ENCODE results near the gene SEC22B.
"Not testable (repeated sequence)": the region's sequence is repeated elsewhere in the genome, so short reads cannot be mapped to it uniquely, and the experiment has no call there.

Gene SEC22B

DNA sequence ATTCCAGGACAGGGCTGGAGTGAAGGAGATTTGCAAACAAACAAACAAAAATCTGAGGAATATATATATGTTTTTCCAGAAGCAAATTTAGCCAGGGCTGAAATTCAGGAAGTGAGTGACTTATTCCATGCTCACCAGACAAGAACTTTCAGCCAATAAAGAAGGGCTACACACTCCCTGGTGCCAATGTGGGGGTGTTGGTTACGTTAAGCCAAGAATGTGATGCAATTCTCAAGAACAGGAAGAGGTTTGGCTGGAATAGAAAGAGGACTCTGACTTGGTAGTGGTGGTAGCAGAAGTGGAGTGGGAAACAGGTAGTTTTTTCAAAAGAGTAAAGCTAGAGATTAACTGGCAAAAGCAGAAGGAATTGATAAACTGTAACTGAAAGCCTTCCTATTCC is 31.7 kb downstream of the SEC22B start:
- DNase-seq (ENCODE audit: low spot score) = not testable (repeated sequence)

DNA sequence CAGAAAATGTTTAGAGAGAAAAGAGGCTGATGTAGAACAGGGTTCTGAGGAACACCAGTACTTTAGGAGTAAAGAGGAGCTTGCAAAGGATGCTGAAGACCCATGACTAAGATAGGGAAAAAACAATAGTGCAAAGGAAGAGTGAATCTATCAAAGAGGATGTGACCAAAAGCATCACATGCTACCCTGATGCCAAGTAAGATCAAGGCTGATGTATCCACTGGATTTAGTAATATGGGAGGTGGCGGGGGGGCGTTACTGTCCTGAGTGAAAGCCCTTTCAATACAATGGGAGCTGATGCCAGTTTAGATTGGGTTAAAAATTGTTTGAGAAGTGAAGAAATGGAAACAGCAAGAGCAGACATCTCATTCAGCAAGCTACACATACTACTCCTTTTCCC is 32.2 kb downstream of the SEC22B start:
- not testable (repeated sequence) for DNase-seq (ENCODE audit: low spot score)

DNA sequence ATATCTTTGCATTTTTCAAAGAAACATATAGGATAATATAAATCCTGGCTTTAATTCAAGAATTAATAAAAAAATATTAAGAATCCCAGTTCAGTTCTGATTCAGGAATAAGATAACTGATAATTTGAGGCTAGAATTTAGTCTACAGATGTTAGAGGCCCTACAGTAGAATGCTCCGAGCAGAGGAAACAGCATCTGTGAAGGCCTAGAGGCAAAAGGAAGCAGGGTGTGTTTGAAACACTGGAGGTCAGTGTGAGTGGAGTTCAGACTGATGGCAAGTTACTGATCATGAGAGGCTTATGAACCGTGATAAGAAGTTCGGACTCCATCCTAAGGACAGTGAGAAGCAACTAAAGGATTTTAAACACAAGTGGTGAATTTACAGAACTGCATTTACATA is 33.0 kb downstream of the SEC22B start:
- DNase-seq (ENCODE audit: low spot score) = not testable (repeated sequence)

DNA sequence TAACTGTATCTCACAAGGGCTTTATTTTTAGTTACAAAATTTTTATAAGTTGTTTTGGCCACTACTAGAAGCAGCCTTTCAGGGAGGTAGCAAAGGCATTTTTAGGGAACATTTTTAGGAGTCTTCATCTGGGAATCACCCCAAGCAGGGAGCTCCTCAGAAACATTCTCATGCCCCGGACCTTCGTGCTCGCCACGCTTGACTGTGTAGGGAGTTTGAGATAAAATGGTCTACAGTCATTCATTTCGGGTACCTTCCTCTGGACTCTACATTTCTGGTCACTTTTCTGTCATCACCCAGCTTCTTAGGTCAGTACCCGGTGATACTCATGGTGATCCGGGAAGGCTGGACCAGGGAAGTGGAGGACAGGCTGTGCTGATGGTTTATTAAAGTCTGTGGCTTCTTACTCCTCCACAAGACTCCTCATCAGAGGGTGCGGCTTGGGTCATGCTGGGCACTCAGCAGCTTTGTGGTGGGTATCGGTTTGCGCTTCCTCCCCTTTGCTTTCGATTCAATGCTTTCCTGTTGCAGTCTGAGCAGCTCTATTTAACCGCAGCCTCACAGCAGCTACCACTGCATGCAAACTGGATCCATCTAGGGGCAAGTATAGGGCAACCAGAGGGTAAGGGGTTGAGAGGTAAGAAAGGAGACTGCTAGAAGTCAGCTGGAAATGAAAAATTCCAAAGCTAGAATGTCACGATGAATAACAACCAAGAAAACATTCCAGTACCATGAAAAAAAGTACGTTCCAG is 33.6 kb downstream of the SEC22B start:
- DNase-seq (ENCODE audit: low spot score) = not testable (repeated sequence)

GRCh38 chr1:120141865-120142264 is 34.5 kb downstream of the SEC22B start:
- DNase-seq (ENCODE audit: low spot score) = not testable (repeated sequence)

DNA sequence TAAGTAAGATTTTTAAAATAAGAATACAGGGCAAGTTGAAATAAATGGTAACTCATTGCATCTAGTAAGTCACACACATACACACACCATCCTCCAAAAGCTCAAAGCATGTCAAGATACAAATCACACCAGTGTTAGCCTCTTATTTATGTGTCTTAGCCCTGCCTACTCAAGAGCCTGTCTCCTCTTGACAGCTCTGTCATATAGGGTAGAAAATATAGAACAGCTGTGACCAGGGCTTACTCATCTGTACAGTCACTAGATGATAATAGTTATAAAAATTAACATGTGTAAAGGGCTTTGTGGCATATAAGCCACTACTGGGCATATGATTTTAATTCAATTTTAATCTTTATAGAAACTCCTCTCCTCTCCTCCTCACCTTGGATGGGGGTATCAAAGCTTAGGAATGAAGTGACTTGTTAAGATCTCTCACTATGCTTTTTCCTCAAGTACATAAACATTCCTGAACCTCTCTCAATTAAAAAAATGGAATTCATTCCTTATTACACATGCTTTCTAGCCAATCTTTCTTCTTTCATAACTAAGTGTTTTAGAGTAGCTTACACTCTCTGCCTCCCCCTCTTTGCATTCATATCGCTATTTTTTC is 35.6 kb downstream of the SEC22B start:
- not testable (repeated sequence) for DNase-seq (ENCODE audit: low spot score)

DNA sequence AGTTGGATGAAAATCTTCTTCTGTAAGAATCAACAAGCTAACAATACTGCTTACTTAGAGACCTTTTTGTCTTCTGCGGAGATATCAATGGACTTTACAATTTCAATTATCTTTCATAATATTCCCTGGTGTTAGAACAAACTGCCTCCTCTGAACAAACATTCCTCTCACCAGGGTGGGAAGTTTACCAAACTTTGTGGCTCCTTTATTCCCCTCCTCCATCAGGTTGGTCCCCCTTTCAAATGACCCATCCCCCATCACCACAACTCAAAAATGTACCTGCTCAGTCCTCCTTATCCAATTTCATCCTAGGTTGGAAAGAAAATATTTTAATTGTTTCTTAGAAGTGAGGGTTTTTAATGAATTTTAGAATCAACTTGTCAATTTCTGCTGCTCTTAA is 40.2 kb downstream of the SEC22B start:
- not testable (repeated sequence) for DNase-seq (ENCODE audit: low spot score)

DNA sequence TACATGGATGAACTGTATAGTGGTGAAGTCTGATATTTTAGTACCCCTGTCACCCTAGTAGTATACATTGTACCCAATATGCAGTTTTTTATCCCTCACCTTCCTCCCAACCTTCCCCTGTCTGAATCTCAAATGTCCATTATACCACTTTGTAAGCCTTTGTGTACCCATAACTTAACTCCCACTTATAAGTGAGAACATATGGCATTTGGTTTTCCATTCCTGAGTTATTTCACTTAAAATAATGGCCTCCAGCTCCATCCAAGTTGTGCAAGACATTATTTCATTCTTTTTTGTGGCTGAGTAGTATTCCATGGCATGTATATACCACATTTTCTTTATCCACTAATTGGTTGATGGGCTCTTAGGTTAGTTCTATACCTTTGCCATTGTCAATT is 42.4 kb downstream of the SEC22B start:
- not testable (repeated sequence) for DNase-seq (ENCODE audit: low spot score)

- DNase-seq (ENCODE audit: low spot score) = no peak
Observed at GRCh38 chr1:120133228-120133927, 42.9 kb downstream of the SEC22B start.

GRCh38 chr1:120132406-120132763 is 43.9 kb downstream of the SEC22B start:
- DNase-seq (ENCODE audit: low spot score) = not testable (repeated sequence)

GRCh38 chr1:120131611-120132405 is 44.5 kb downstream of the SEC22B start:
- DNase-seq (ENCODE audit: low spot score) = not testable (repeated sequence)

GRCh38 chr1:120127921-120128320 is 48.4 kb downstream of the SEC22B start:
- DNase-seq (ENCODE audit: low spot score) = not testable (repeated sequence)

DNA sequence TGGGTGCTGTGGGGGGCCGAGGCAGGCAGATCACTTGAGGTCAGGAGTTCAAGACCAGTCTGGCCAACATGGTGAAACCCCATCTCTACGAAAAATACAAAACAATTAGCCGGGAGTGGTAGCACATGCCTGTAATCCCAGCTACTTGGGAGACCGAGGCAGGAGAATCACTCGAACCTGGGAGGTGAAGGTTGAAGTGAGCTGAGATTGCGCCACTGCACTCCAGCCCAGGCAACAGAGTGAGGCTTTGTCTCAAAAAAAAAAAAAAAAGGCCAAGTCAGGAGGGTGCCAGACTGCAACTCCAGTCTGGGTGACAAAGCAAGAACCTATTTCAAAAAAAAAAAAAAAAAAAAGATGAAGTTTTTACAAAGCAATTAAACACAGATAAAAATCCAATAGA is 50.1 kb downstream of the SEC22B start:
- not testable (repeated sequence) for DNase-seq (ENCODE audit: low spot score)

DNA sequence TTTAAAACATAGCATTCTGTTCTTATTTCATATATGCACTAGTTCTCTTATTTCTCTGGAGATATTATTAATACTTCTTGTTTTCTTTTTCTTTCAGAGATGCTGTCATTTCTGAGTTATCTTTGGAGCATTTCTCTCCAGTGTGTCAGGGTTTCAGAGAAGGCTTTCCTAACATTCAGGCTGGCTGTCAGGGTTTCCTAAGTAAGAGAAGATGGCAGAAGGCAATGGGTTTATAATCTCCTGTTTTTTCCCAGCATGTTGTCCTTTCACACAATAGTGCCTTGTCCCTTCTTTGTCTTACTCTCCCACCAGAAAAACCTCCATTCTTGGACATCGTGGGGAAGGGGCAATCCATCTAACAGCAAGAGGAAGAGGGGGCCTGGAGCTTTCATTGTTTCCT is 51.7 kb downstream of the SEC22B start:
- not testable (repeated sequence) for DNase-seq (ENCODE audit: low spot score)

- not testable (repeated sequence) for DNase-seq (ENCODE audit: low spot score)
Observed at GRCh38 chr1:120123813-120124510, 52.4 kb downstream of the SEC22B start.

- not testable (repeated sequence) for DNase-seq (ENCODE audit: low spot score)
Observed at GRCh38 chr1:120122262-120122893, 53.9 kb downstream of the SEC22B start.

DNA sequence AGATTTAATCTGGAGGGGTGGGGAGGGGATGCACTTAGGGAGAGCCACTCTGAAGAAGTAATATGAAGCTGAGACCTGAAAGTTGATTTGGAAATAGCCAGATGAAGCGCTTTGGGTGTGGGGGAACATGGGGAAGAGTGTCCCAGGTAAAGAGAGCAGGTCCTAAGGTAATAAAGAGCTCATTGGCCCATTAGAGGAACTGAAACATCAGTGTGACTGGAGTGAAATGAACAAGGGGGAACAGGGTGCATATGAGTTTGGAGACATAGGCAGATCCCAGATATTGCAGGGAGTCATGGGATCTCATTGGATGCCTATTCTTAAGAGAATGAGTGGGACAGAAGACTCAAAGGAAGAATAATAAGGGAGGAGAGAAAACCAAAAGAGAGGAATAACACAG is 54.5 kb downstream of the SEC22B start:
- not testable (repeated sequence) for DNase-seq (ENCODE audit: low spot score)

DNA sequence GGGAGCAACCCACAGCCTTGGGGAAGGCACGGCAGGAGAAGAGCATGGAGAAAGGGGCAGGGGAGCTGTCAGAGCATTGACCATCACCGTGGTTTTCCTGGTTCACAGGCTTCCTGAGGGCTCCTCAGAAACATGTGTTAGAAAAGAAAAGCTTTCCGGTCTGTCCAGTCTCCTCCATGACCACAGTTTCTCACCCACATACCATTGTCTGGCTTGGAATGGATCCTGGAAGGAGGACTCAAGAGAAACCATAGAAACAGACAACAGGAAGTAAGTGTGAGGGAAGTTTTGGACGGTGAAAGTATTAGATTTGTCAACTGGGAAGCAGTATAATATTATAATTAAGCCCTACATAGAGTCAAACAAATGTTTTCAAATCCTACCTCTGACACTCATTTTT is 55.8 kb downstream of the SEC22B start:
- DNase-seq (ENCODE audit: low spot score) = not testable (repeated sequence)

DNA sequence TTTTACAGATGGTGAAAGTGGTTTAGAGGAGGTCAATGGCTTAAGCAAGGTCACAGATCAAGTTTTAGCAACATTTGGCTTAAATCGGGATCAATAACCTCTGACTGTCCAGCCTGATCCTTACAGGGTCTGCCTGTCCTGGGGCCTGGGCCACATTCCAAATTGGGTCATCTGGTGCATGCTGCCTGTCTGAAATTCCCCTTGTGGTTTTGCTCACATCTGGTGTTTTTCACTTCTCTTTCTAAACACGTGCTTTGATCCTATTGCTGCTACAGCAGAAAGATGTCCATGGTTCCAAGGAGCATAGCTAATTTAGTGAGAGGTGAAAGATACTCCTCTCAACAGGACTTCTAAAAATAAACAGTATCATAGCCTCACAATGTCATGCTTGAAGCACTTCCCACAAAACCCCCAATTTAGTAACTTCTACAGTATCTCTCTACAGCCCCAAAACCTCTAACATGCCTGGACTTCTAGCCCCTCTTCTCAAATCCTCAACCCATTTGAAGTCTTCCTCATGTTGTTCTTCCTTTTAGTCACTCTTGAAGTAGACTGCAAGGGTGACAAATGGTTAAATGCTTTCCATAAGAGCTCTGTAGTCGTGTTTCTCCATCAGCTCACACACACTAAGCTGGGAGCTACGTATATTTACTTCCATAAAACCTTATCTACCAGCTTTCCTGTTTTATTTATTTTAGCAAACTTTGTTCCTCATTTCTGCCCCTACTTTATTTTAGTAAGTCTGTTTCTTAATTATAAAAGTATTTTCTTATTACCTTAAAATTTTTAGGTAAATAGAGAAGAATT is 58.7 kb downstream of the SEC22B start:
- not testable (repeated sequence) for DNase-seq (ENCODE audit: low spot score)

DNA sequence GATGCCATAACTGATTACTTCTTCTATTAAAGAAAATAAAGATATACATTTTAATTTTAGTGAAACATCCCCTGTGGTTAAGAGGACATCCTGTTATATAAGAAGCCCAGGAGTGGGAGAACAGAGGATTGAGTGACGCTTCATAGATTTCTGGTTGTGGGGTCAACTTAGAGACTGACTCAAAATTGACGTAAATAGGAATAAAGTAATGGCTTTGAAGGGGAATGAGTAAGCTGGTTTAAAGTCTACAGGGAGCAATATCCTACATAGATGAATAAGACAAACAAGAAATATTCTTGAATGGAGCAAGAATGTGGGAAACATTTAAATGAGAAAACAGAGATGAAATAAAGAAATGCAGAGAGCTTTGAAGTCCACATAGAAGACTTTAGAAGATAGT is 60.2 kb downstream of the SEC22B start:
- DNase-seq (ENCODE audit: low spot score) = not testable (repeated sequence)
